ENCODE data around the gene NDEL1.

- no peak for TF ChIP-seq CTCF (IDR thresholded peaks at IDR 0.05; ENCODE audit: low read depth, low read length)
- TF ChIP-seq EZH2phosphoT487 (IDR thresholded peaks at IDR 0.05; ENCODE audit: low read depth) = no peak
These were observed 8.1 kb downstream of the NDEL1 start for GRCh38 chr17:8443756-8444155.
